Suppressor macrophage (primary cell): ENCODE measurements around the gene NRXN3.

Source experiments
- DNase-seq, 4 experiments: peaks; one replicate each; pipeline ENCODE4 v3.0.0-alpha.2; 2020 to 2022

NRXN3 gene

DNA sequence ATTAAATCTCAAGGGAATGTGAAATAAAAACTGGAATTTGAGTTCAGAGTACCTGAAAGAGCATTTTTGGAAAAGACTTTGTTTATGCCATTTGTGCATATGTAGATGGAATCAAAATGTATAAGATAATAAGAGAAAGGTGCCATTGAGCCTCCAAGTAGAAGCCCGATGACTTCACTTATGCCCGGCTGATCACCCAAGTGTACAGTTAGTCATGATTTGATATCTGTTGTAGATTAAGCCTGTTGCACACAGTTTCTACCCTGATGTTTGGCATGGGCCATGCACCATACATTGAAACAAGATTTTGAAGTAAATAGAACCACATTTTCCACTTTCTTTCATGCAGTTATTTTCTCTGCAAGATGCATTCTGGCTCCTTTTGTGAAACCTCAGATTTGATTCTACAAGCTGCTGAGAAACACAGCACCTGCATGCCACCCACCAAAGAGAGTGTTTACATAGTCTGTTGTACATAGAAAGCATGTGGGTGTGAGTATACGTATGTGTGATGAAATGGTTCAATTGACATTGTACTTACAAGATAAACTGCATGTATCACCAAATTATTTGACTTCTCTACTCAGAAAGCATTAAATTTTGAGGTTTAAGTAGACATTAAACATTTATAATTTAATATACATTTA, 1268.6 kb downstream of the NRXN3 start:
- no peak for DNase-seq

DNA sequence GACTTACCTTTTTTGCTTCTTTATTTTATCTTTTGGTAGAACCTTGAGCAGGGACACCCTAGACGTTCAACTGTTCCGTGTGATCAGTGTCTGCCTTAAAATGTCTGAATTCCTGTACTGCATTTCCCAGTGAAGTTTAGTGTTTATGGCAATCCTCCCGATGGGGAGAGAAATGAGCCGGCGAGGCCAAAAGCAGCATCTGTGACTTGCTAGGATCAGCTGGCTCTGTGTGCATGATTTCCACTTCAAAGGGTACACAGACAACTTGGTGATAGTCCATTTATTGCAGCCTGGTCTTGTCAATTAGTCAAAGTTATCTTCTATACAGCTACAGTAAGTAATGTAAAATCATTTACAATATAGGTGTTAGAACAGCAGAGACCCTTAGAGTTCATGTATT, 1272.6 kb downstream of the NRXN3 start:
- DNase-seq: no peak

DNA sequence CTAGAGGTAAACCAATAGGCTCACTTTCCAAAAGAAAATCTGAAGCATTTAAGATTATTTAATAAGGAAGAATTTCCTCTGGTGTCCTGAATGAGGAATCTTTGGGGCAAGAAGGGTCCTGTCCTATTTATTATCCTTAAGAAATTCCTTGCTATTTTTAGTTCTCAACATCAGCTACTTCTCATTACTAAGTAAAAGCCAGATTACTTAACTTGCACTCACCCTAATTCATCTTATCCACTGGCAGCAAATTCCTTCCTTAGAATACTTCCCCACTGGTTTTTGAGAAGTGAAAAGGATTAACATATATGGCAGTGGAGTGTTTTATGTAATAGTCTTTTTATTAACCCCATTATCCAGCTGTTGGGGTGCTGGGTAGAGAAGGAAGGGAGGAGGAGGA, 1273.4 kb downstream of the NRXN3 start:
- no peak for DNase-seq

DNA sequence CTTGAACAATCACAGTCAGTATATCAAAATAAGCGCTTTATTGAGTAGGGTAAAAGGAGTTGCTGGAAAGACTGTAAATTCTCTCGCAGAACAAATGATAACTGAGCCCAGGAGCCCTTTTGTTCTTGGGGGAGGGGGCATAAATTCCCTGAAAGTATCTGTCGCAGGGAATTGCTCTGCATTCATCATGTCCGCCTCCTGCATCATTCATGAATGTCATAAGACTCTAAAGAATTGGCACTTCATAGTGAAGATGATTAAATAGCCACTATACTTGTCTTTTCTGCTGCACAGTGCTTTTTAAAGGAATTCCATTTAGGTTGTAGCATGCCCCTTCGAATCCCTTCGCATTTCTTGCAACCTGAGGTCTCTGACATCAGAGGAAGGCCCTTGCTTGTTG, 1278.8 kb downstream of the NRXN3 start:
- DNase-seq: no peak

DNA sequence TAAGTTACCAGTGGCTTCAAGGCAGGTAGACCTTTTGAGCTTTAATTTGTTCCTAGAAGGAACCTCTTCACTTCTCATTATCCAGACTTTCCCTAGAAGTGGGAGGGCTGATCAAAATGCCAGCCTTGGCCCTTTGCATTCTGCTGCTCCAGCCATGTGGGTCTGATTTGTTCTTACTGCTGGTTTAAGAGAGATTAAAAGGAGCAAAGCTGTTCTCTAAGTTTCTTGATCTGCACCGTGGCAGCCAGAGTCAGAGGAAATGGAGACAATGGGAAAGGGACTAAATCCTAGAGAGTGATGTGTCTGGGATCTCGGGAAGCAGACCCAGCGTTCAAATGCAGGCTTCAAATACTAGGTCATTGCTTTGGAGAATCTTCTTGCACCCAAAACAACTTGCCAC, 1281.4 kb downstream of the NRXN3 start:
- no peak for DNase-seq

DNA sequence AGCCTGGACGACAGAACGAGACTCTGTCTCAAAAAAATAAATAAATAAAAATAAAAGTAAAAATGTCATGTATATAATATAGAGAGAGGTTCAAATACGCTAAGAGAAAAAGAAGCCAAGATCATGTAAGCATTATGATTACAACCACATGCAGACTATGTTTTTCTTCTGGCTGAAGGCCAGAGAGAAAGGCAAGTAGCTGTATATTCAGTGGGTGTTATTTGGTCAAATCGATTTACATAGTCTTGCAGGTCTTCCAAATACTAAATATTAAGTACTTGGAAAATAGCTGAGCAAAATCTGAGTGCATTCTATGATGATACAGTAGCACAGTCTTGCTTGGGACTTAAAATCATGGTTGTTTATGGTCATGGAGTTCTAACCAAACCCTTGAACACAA, 1283.1 kb downstream of the NRXN3 start:
- no peak for DNase-seq

DNA sequence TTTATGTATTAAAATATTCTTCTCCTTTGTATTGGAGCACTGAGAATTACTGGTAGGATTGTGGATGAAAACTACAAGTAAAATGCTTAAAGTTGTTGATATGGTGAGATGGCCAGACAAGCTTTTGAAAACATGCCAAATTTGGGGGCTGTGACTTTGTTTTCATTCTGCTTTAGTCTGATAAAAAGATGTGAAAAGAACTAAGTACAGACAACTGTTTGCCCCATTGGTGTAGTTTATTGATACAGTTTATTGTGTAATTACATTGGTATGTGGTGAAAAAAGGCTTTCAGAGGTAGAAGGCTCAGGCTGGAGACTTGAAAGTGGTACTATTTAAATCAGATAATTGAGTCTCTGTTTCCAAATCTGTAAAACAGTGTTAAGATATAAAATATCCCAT, 1294.3 kb downstream of the NRXN3 start:
- no peak for DNase-seq

DNA sequence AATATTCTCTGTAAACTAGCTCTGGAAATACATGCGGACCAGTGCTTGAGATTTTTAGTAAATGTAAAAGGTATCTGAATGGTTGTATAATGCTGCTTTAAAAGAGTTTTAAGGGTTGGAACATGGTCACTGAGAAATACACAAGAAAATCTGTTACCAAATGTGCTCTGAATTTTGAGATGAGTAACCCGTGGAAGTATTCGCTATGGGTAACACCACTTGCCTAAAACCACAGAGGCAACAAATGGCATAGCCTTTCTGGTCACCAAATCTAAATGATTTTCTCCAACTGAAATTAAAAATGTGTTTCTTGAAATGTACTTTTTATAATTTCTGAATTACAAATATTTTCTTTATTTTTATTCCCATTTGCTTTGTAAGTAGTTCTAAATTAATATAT, 1295.5 kb downstream of the NRXN3 start:
- no peak for DNase-seq

DNA sequence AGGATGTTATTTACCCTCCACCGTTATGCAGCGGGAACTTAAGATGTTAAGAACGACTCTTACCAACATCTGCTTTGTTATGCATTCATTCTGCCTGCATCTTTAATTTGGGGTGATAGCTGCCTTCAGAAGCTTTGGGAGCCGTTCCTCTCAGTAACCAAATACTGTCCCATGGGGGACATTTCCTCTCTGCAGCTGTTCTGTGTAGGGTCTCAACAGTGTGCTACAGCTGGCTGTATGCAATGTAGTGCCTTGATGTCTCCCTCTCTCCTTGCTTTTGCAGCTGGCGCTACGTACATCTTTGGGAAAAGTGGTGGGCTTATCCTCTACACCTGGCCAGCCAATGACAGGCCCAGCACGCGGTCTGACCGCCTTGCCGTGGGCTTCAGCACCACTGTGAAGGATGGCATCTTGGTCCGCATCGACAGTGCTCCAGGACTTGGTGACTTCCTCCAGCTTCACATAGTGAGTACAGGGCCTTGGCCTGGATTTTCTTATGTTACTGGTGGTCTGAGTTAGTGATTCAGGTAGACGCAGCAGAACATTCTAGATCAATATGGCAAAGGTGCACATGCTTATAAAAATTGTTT, 1296.9 kb downstream of the NRXN3 start:
- no peak for DNase-seq

DNA sequence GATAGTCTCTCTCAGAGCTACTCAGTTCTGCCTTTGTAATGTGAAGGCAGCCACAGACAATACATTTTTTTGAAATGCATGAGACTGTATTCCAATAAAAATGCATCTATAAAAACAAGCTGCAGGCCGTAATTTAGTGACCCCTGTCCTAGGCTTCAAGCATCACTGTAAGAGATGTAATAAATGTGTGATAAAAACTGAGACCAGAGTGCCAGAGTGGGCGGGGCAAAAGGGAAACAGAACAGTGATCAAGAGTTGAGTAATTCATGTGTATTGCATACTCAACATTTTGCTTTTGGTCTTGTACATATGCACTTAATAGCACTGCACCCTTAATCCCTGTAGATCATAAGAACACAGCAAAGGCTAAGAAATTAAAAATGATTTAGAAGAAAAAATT, 1297.7 kb downstream of the NRXN3 start:
- DNase-seq: no peak

DNA sequence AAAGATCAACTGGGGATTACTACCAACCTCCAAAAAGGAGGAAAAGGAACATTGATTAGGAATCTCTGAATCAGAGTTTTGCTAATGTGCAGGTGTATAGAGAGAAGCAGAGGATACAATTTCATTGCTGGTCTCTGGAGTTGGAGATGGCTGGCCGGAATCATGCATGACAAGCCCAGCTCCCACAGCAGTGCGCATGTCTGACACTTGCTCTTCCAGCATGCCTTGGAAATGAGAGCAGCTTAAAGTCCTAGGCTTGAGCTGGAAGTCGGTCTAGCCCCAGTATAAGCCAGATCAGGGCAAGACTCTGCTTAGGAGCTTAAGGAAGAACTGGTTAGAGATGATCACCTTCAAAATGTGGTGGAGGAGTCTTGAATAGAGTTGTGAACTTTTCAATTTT, 1298.3 kb downstream of the NRXN3 start:
- no peak for DNase-seq

DNA sequence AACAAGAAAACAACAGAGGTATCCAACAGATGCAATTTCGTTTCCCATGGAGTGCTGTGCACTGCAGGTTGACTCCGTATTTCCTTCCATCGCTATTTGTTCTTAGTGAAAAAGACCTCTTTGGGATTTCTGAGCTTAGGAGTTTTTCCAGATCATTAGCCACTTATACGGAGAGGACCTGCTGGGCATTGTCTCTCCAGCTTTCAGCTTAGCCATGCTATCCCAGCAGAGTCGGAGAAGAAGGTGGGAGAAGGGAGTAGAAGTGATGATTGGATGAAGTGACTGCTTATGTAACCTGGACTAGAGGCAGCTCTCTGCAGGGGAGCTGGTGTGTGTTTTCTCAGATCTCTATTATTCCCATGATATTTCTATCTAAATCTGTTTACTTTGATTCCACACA, 1303.5 kb downstream of the NRXN3 start:
- DNase-seq: no peak

DNA sequence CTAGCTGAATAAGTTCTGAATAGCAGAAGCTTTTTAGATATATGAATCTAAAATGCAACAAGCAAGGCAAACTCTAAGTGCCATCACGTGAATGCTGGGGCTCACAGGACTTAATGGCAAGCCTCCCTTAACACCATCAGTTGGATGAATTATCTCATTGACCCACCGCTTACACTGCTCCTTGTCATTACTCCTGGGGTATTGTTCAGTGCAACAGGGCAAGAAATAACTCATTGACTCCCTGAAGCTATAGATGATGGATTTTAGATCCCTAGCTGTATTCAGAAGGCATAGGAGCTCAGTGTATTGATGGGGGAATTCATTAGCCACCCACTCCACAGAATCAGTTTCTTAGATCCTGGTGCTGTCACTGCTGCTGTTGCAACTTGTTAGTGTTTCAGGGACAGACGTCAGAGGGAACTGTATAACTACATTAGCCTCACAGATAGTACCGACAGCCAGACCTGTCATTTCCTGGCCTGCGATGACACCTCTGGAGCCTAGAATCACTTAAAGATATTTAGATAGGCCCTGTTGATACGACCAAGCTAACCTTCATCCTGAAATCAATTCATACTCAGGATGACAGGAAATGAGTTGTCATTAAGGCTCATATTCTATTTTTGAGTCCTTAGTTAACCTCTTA, 1305.8 kb downstream of the NRXN3 start:
- DNase-seq: no peak

DNA sequence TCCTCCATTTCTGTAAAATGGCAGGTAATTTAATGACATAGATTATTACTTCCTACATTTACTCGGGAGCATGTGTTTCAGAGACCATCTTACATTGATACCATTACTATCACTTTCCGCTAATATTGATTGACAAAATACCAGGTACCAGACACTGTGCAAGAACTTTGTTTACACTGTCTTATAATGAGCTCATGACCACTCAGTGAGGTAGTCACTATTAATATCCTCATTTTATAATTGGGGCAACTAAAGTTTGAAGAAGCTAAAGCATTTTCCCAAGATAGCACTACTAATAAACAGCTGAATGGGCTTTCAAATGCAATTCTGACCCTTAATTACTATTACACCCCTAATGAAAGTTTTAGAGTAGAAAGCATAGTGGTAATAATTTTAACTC, 1306.4 kb downstream of the NRXN3 start:
- DNase-seq: no peak

DNA sequence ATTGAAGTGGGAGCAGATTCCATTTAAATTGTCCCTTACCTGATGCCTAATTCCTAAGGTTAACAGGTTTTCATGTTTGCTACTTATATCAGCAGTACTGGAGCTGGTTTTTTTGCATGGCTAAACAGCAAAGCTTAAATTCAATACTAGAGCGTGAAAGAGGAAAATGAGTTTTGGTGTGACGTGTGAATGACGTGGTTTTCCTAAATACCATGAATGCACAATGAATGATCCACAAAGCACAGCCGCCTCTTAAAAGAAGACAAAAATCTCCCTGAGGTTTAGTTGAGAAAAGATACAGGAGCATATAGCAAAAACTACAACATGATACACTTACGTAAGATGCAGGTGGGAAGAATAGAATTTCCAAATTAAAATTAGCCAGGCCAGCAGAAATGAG, 1310.0 kb downstream of the NRXN3 start:
- DNase-seq: no peak

DNA sequence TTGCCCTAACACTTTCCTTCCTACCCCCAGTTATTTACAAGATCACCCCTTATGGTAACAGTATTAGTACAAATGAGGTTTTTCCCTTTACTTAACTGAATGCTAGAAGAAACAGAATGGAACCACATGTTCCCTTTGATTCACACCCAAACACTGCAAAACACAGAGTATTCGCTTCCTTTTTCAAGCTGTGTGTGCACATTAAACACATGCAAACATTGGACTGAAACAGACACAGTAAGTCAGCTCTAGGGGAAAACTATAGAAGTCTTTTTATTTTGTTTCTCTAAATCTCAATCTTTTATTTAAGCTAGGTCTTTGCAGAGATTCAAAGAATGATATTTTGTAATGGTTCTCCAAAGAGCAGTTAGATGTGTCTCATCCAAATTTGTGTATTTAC, 1312.7 kb downstream of the NRXN3 start:
- DNase-seq: no peak

DNA sequence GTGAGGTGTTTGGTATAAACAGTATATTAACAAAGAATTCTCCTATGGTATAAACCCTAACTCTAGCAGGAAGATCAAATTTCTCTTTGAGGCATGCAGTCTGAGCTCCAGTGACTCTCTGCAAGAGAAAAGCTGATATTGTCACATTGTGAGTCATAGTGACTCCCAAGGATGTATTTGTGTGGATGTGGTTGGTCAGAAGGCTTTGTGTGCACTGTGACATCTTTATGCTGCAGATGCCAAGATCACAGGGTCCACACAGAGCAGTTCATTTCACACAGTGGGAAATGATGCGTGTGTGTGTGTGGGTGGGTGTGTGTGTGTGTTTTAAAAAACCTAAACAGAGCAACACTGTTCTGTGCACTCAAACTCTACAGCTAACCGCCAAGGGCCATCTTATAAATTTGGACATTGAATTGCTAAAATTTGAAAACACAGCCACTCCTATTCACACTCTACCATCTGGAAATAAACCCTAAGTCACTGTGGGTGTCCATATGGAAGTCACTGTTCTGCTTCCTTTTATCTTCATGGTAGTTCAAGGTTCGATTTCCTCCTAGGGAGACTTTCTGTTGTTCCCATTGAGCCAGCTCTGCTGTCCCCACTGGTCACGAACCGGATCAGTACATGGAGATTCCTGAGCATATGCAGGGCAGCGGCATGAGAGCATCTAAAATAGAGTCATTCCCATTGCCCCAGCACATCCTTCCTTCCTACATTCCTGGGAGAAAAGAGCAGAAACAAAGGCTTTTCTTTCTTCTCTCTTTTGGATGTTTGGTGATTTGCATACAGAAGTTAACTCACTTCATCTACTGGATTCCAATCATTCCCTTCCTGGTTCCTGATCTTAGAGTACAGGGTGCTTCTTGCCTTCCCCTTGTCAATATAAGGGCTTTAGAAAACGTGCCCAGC, 1313.6 kb downstream of the NRXN3 start:
- DNase-seq: no peak

DNA sequence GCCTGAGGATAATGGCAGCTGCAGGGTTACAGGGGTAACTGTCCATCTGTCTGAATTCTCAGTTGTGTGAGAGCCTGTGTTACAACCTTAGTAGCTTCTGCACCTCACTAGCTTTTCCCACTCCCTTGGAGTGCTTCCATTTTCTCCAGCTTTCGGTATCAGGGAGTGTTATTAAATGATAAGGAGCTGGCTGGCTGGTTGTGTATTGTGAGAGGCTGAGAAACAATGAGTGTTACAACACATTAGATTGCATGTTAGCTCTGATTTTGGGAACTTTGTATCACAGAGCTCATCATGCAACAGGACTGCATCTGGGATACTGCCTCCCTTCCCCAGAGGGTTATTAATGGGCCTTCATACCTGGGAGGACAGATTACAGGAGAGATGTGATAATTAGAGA, 1317.5 kb downstream of the NRXN3 start:
- DNase-seq: no peak

DNA sequence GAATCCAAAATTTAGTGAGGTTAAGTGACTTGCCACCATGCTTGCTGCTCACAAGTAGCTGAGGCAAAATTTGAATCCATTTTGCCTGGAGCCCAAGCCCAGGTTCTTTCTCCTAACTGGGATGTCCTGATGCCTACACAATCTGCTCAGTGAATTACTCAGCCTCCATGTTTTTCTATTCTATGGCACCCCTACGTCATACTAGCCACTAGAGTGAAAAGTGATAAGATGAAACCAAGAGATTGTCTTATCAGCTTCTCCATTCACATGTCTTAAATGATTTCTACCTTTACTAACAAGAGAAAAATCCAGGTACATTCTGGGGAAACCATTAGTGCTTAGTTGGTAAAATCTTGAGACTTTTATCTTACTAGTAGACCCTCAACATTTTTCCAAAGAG, 1321.0 kb downstream of the NRXN3 start:
- DNase-seq: no peak

DNA sequence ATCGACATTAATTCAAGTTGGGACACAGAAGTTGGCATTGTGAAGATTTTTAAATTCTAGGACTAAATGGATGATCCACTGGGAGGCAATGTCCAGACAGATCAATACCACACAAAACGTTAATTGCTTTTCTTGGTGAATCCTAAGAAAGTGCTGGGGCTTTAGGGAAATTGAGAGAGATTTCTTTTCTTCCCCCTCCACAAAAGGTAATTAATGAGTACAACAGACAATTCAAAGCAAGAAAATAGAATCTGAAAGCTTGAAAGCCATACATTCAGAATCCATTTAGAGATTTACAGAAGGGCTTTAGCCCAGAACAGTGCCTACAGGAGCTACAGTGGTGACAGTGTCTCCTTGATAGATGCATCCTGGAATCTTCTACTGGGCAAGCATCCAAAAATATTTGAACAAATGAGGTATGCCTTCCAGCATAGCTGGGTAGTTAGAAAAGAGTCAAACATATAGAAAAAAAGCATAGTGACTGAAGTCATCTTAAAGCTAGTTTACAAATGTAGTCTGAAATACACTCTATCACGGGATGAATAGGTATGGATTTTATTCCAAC, 1323.0 kb downstream of the NRXN3 start:
- no peak for DNase-seq

DNA sequence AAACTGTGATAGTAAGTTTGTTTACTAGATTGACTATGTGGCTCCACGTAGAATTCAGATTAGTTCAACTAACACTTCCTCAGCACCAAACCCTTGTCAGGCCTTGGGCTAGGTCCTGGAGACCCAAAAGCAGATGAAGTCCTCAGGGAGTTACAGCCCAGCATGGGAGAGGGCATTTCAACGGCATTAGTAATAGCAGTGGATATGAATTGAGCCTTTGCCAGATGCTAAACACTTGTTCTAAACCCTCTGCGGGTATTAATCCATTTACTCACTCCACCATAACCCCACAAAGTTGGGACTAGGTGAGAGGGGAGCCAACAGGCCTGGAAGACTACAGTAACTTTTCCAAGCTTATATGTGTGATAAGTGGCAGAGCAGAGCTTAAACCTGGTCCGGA, 1326.5 kb downstream of the NRXN3 start:
- DNase-seq: no peak

DNA sequence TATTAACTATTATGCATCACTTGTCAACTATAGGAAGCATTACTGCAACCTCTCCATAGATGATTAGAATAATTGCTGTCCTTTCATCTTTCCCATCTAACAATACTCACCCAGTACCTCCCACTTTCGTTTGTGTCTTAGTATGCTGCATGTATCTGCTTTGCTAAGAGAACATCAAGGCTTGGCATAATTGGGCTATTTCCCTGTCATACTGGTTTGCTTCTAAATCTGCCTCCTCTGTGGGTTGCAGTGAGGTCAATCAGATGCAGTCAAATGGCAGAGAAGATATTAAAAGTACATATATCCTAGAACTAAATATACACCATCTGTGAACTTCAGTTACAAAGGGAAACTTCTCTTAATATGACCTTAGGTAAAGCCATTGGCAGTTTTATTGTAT, 1330.3 kb downstream of the NRXN3 start:
- no peak for DNase-seq

DNA sequence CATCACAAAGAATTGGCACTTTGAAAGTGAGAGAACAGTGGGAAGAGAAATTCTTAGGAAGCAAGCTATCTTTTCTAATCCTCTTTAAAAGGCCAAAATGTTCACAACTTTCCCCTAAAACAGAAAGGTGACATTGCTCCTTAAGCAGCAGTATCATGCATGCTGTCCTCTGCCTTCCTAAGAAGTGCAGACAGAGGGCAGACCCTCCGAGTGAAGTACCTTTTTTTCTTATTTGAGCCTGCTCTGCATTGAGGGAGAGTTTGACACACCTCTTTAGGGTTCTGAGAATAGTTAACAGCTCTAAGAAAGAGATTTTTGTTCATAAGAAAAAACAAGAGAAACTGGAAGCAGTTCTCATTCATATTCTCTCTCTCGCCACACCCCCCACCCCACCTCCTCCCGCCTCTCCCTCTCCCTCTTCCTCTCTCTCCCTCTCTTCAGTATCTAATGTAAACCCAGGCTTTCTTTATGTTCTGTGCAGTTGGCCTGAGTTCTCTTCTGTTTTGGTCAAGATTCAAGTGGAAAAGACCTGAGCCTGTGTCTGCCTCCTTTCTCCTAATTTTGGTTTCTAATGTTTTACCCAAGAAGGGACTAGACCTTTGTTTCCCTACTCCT, 1332.1 kb downstream of the NRXN3 start:
- no peak for DNase-seq
